Ovary (tissue), 9 donors: ENCODE measurements around the gene KLHDC8B. TPM values are rescaled to one million over a fixed set of nuclear protein-coding genes. Genes with fewer than 3 reads are reported as not detected.
A peak's percentile ranks its signal among the peaks of the same experiment; 100 is the strongest.
"Not testable (repeated sequence)": the region's sequence is repeated elsewhere in the genome, so short reads cannot be mapped to it uniquely, and the experiment has no call there.

Experiments used
- DNase-seq, 5 donors: peaks; one replicate each; pipeline ENCODE4 v3.0.0-alpha.2; 2019 to 2020
- H3K27ac ChIP-seq, 2 donors: fragments of 200-600 bp; one replicate each; pipeline versions ENCODE4 v1.5.1 to v1.8.0; 2019 to 2022
- H3K27me3 ChIP-seq: fragments of 200-600 bp; one replicate; pipeline ENCODE4 v1.8.0; 2022
- H3K36me3 ChIP-seq: fragments of 200-600 bp; sonication (generic); one replicate; pipeline ENCODE4 v1.5.1; 2019
- H3K4me1 ChIP-seq: one replicate; pipeline ENCODE4 v1.8.1; 2013; ENCODE audit warnings: mild to moderate bottlenecking, moderate library complexity; ENCODE audit not compliant: insufficient read depth
- H3K4me3 ChIP-seq: fragments of 200-600 bp; sonication (generic); one replicate; pipeline ENCODE4 v1.5.1; 2017
- H3K9me3 ChIP-seq, 2 donors: fragments of 200-600 bp in 1 of 2; sonication (generic) in 1 of 2; one replicate each; pipeline versions ENCODE4 v1.5.1 to v1.8.1; 2013 to 2019; ENCODE audit warnings: mild to moderate bottlenecking in 1 of 2, moderate library complexity in 1 of 2
- EP300 ChIP-seq: sonication (generic); formaldehyde crosslinking; IDR thresholded peaks from one replicate; pipeline ENCODE4 v1.6.1; 2017; ENCODE audit warnings: antibody characterized with exemption
- POLR2A ChIP-seq: fragments of 450-650 bp; IDR thresholded peaks from one replicate; pipeline ENCODE4 v1.6.1; 2017; ENCODE audit warnings: antibody characterized with exemption, mild to moderate bottlenecking, moderate library complexity
- WGBS, 3 donors: extraction: QIAGEN DNeasy Blood & Tissue Kit in 1 of 3; methylation state at CpG; one replicate each; pipeline versions ENCODE4 v1.1.5 to v1.1.7; 2013 to 2017; 5-methylcytosine and 5-hydroxymethylcytosine counted together
- intact Hi-C, 4 donors: fragments of 100-400 bp; cut with DNase I; formaldehyde crosslinking; loops; one replicate each; pipeline versions ENCODE4 v1.11.0 to v1.15.1; 2022 to 2023
- polyA plus RNA-seq, 2 donors: library from polyadenylated mRNA; stranded (reverse); fragments of 200-250 nt in 1 of 2; fragments of 350-450 nt in 1 of 2; fragmentation: Illumina TruSeq in 1 of 2; extraction: RNeasy Lipid Tissue Mini Kit (QIAGEN cat#74804) in 1 of 2; gene quantifications; one replicate each; pipeline ENCODE4 v1.2.3, GENCODE V29; 2013 to 2014
- total RNA-seq, 7 donors: library from RNA; depleted of rRNA in 2 of 7; stranded (reverse); fragments of >200 nt in 2 of 7; fragmentation: NEBNext Ultra II Directional in 3 of 7; extraction: Animal tissue kit (Norgen Biotek cat#: 25700) in 3 of 7; gene quantifications; one replicate each; pipeline versions ENCODE4 v1.1.0 to v1.2.4, GENCODE V29; 2016 to 2023
- TF ChIP-seq, protein P1 (sequence below), 3 donors: fragments of 450-650 bp in 2 of 3; fragments of 200-600 bp in 1 of 3; IDR thresholded peaks; one replicate each; pipeline versions ENCODE4 v1.5.1 to v1.8.0; 2016 to 2022; ENCODE audit warnings: antibody characterized with exemption in 3 of 3, mild to moderate bottlenecking in 1 of 3
- donor health status: DM: no; HTN: no; CAD: no; lungs with moderate emphysema.
- donor health status: DM: no; HTN: no; CAD: no.
- donor health status: Bipolar disorder and iron deficiency.
- donor health status: DM: yes; HTN: yes; CAD: no.
- donor health status: DM: no; HTN: no; CAD: no.
- donor health status: DM: yes; HTN: yes; CAD: no.

KLHDC8B gene
- total and polyA plus RNA-seq, 9 donors: 67.1 to 244 (median 109) TPM

DNA sequence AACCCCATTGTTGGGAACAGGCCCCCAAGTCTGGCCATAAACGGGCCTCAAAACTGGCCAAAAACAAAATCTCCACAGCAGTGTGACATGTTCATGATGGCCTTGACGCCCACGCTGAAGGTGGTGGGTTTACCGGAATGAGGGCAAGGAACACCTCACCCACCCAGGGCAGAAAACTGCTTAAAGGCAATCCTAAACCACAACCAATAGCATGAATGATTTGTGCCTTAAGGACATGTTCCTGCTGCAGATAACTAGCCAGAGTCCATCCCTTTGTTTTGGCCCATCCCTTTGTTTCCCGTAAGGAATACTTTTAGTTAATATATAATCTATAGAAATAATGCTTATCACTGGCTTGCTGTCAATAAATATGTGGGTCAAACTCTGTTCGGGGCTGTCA is 47.7 kb downstream of the KLHDC8B start:
- DNase-seq: no peak
- intact Hi-C loops: no loop called here
- Histone ChIP-seq H3K4me1 (peaks cover 15% of the 10 kb centered on the region), H3K36me3 (no peaks in the 10 kb centered on the region), H3K27me3 (no peaks in the 10 kb centered on the region), H3K27ac (peak overlapping the region in 1 of 2 donors; percentile 84), H3K4me3 (no peak overlapping the region), H3K9me3 (no peaks in the 10 kb centered on the region)
- TF ChIP-seq EP300 (no peak), POLR2A (no peak)
- TF ChIP-seq, protein P1, sequence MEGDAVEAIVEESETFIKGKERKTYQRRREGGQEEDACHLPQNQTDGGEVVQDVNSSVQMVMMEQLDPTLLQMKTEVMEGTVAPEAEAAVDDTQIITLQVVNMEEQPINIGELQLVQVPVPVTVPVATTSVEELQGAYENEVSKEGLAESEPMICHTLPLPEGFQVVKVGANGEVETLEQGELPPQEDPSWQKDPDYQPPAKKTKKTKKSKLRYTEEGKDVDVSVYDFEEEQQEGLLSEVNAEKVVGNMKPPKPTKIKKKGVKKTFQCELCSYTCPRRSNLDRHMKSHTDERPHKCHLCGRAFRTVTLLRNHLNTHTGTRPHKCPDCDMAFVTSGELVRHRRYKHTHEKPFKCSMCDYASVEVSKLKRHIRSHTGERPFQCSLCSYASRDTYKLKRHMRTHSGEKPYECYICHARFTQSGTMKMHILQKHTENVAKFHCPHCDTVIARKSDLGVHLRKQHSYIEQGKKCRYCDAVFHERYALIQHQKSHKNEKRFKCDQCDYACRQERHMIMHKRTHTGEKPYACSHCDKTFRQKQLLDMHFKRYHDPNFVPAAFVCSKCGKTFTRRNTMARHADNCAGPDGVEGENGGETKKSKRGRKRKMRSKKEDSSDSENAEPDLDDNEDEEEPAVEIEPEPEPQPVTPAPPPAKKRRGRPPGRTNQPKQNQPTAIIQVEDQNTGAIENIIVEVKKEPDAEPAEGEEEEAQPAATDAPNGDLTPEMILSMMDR (IDR thresholded peaks at IDR 0.05): no peak
- WGBS, 3 donors: 82 to 89% (median 83%) methylated on average over 6 of the region's 6 CpGs

DNA sequence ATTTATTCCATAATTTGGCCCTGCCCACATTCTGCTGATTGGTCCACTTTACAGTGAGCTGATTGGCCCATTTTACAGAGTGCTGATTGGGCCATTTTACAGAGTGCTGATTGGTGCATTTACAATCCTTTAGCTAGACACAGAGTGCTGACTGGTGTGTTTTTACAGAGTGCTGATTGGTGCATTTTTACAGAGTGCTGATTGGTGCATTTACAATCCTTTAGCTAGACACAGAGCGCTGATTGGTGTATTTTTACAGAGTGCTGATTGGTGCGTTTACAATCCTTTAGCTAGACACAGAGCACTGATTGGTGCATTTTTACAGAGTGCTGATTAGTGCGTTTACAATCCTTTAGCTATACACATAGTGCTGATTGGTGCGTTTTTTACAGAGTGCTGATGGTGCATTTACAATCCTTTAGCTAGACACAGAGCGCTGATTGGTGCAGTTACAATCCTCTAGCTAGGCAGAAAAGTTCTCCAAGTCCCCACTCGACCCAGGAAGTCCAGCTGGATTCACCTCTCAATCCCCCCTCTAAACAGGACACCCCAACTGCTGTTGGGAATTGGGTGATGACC is 49.7 kb downstream of the KLHDC8B start:
- 93 to 99% (median 94%) methylated on average over 6 of the region's 6 CpGs for WGBS, 3 donors
- H3K27me3 ChIP-seq, H3K27ac ChIP-seq, H3K4me3 ChIP-seq, intact Hi-C loops, DNase-seq, H3K4me1 ChIP-seq, H3K9me3 ChIP-seq, H3K36me3 ChIP-seq: not testable (repeated sequence)

GRCh38 chr3:49222002-49222401 is 50.6 kb downstream of the KLHDC8B start:
- DNase-seq: no peak
- H3K4me3 ChIP-seq: no peak overlapping the region
- TF ChIP-seq POLR2A (no peak), EP300 (no peak)
- TF ChIP-seq, protein P1 (IDR thresholded peaks at IDR 0.05): no peak
- H3K36me3 ChIP-seq: no peaks in the 10 kb centered on the region
- H3K27ac ChIP-seq: no peak overlapping the region
- intact Hi-C loops: no loop called here
- H3K27me3 ChIP-seq: no peaks in the 10 kb centered on the region
- peaks cover 8% of the 10 kb centered on the region for H3K4me1 ChIP-seq
- H3K9me3 ChIP-seq: no peaks in the 10 kb centered on the region
- 96 to 98% (median 96%) methylated on average over 3 of the region's 3 CpGs for WGBS, 3 donors

Other genes with a start within 250 kb of the KLHDC8B start
- gene P4HTM, start 181.4 kb upstream of the KLHDC8B start, total RNA-seq: 100 to 1,000 TPM in 1 of 7 donors, 10 to 100 TPM in 6; 31.5 to 125 (median 46.5) TPM
- gene P4HTM, start 181.4 kb upstream of the KLHDC8B start, polyA plus RNA-seq: 10 to 100 TPM; 16.6 to 33.5 TPM
- 100 to 1,000 TPM; 116 to 289 (median 230) TPM for gene WDR6, start 164.2 kb upstream of the KLHDC8B start, total RNA-seq
- gene WDR6, start 164.2 kb upstream of the KLHDC8B start, polyA plus RNA-seq: 100 to 1,000 TPM; 109 to 196 TPM
- 10 to 100 TPM; 21.1 to 74.9 (median 27.5) TPM for gene DALRD3, start 153.0 kb upstream of the KLHDC8B start, total RNA-seq
- 10 to 100 TPM; 23.0 to 33.1 TPM for gene DALRD3, start 153.0 kb upstream of the KLHDC8B start, polyA plus RNA-seq
- gene NDUFAF3, start 149.5 kb upstream of the KLHDC8B start, total RNA-seq: 100 to 1,000 TPM in 3 of 7 donors, 10 to 100 TPM in 4; 77.4 to 132 (median 96.3) TPM
- gene NDUFAF3, start 149.5 kb upstream of the KLHDC8B start, polyA plus RNA-seq: 10 to 100 TPM; 43.2 to 72.6 TPM
- gene IMPDH2, start 142.2 kb upstream of the KLHDC8B start, total RNA-seq: 100 to 1,000 TPM; 264 to 523 (median 420) TPM
- 100 to 1,000 TPM; 295 to 381 TPM for gene IMPDH2, start 142.2 kb upstream of the KLHDC8B start, polyA plus RNA-seq
- gene QRICH1, start 77.5 kb upstream of the KLHDC8B start, total RNA-seq: 100 to 1,000 TPM in 2 of 7 donors, 10 to 100 TPM in 5; 56.9 to 104 (median 90.4) TPM
- 10 to 100 TPM; 46.2 to 78.9 TPM for gene QRICH1, start 77.5 kb upstream of the KLHDC8B start, polyA plus RNA-seq
- gene QARS1, start 66.8 kb upstream of the KLHDC8B start, total RNA-seq: 100 to 1,000 TPM; 165 to 271 (median 204) TPM
- gene QARS1, start 66.8 kb upstream of the KLHDC8B start, polyA plus RNA-seq: 100 to 1,000 TPM; 191 to 293 TPM
- gene USP19, start 50.8 kb upstream of the KLHDC8B start, total RNA-seq: 10 to 100 TPM; 38.3 to 71.4 (median 53.8) TPM
- gene USP19, start 50.8 kb upstream of the KLHDC8B start, polyA plus RNA-seq: 10 to 100 TPM; 21.7 to 33.3 TPM
- gene LAMB2, start 38.5 kb upstream of the KLHDC8B start, total RNA-seq: 100 to 1,000 TPM; 457 to 681 (median 491) TPM
- 100 to 1,000 TPM; 408 to 528 TPM for gene LAMB2, start 38.5 kb upstream of the KLHDC8B start, polyA plus RNA-seq
- gene CCDC71, start 5.3 kb upstream of the KLHDC8B start, total RNA-seq: 10 to 100 TPM; 24.8 to 39.0 (median 32.7) TPM
- 10 to 100 TPM in 1 of 2 donors, 1 to 10 TPM in 1; 6.9 to 30.9 TPM for gene CCDC71, start 5.3 kb upstream of the KLHDC8B start, polyA plus RNA-seq
- gene C3orf62, start 105.6 kb downstream of the KLHDC8B start, total RNA-seq: 10 to 100 TPM in 1 of 7 donors, 1 to 10 TPM in 6; 1.3 to 11.1 (median 6.6) TPM
- 1 to 10 TPM; 5.0 to 7.9 TPM for gene C3orf62, start 105.6 kb downstream of the KLHDC8B start, polyA plus RNA-seq
- gene USP4, start 168.5 kb downstream of the KLHDC8B start, total RNA-seq: 10 to 100 TPM; 12.5 to 71.7 (median 52.5) TPM
- 10 to 100 TPM; 27.2 to 76.5 TPM for gene USP4, start 168.5 kb downstream of the KLHDC8B start, polyA plus RNA-seq
- 100 to 1,000 TPM; 114 to 207 (median 152) TPM for gene GPX1, start 186.8 kb downstream of the KLHDC8B start, total RNA-seq
- 100 to 1,000 TPM in 1 of 2 donors, 10 to 100 TPM in 1; 28.1 to 192 TPM for gene GPX1, start 186.8 kb downstream of the KLHDC8B start, polyA plus RNA-seq
- gene RHOA, start 240.4 kb downstream of the KLHDC8B start, total RNA-seq: 100 to 1,000 TPM; 293 to 563 (median 439) TPM
- 100 to 1,000 TPM; 297 to 878 TPM for gene RHOA, start 240.4 kb downstream of the KLHDC8B start, polyA plus RNA-seq
- 10 to 100 TPM; 22.4 to 46.6 (median 28.3) TPM for gene TCTA, start 240.8 kb downstream of the KLHDC8B start, total RNA-seq
- gene TCTA, start 240.8 kb downstream of the KLHDC8B start, polyA plus RNA-seq: 10 to 100 TPM; 31.2 to 63.0 TPM